Astrocyte (in vitro differentiated cells and primary cell): ENCODE measurements around the gene HGS. TPM values are rescaled to one million over a fixed set of nuclear protein-coding genes. Genes with fewer than 3 reads are reported as not detected.

Experiments used
- DNase-seq: peaks from one replicate; pipeline ENCODE4 v3.0.0-alpha.2; 2010; ENCODE audit warnings: low read depth
- FAIRE-seq: peaks from 2 replicates; lab custom pipeline; 2011; peaks lifted over from hg19 to GRCh38; lab: Jason Lieb, UNC
- H2AFZ ChIP-seq: 2 replicates; pipeline ENCODE4 v1.6.0; 2012; ENCODE audit warnings: low read depth, low read length, inconsistent platforms
- H3K27ac ChIP-seq: 2 replicates; pipeline ENCODE4 v1.5.1; 2011; ENCODE audit warnings: low read depth, low read length, inconsistent platforms
- H3K27me3 ChIP-seq: 2 replicates; pipeline ENCODE4 v1.6.0; 2011; ENCODE audit warnings: low read length, inconsistent platforms; ENCODE audit not compliant: insufficient read depth
- H3K36me3 ChIP-seq: 2 replicates; pipeline ENCODE4 v1.5.1; 2011; ENCODE audit warnings: low read length, inconsistent platforms; ENCODE audit not compliant: insufficient read depth
- H3K4me1 ChIP-seq: 2 replicates; pipeline ENCODE4 v1.5.1; 2011; ENCODE audit warnings: low read length, inconsistent platforms; ENCODE audit not compliant: insufficient read depth
- H3K4me2 ChIP-seq: 2 replicates; pipeline ENCODE4 v1.6.0; 2012; ENCODE audit warnings: low read length, inconsistent platforms
- H3K4me3 ChIP-seq: 2 replicates; pipeline ENCODE4 v1.5.1; 2011; ENCODE audit warnings: low read depth, mild to moderate bottlenecking, low read length, inconsistent platforms; ENCODE audit not compliant: insufficient read depth
- H3K79me2 ChIP-seq: 2 replicates; pipeline ENCODE4 v1.6.0; 2012; ENCODE audit warnings: mild to moderate bottlenecking, low read length, inconsistent platforms; ENCODE audit not compliant: insufficient read depth
- H3K9ac ChIP-seq: 2 replicates; pipeline ENCODE4 v1.6.0; 2012; ENCODE audit warnings: mild to moderate bottlenecking, low read length, inconsistent platforms
- H3K9me3 ChIP-seq: 2 replicates; pipeline ENCODE4 v1.5.1; 2012; ENCODE audit warnings: low read depth, mild to moderate bottlenecking, low read length, inconsistent platforms; ENCODE audit not compliant: insufficient read depth
- H4K20me1 ChIP-seq: 2 replicates; pipeline ENCODE4 v1.6.0; 2012; ENCODE audit warnings: low read length, inconsistent platforms; ENCODE audit not compliant: insufficient read depth
- H3K27ac Mint-ChIP-seq: one replicate; pipeline ENCODE4 v1.8.0; 2021; ENCODE audit warnings: mild to moderate bottlenecking, mixed read lengths; ENCODE audit not compliant: unreplicated experiment
- H3K27me3 Mint-ChIP-seq: one replicate; pipeline ENCODE4 v1.8.0; 2021; ENCODE audit warnings: low read depth, mixed read lengths; ENCODE audit not compliant: unreplicated experiment
- H3K36me3 Mint-ChIP-seq: one replicate; pipeline ENCODE4 v1.8.0; 2021; ENCODE audit warnings: low read depth, mixed read lengths; ENCODE audit not compliant: unreplicated experiment
- H3K4me1 Mint-ChIP-seq: one replicate; pipeline ENCODE4 v1.8.0; 2021; ENCODE audit warnings: low read depth, mixed read lengths; ENCODE audit not compliant: unreplicated experiment
- H3K4me3 Mint-ChIP-seq: one replicate; pipeline ENCODE4 v1.8.0; 2021; ENCODE audit warnings: mild to moderate bottlenecking, moderate library complexity, mixed read lengths; ENCODE audit not compliant: unreplicated experiment
- H3K9me3 Mint-ChIP-seq: one replicate; pipeline ENCODE4 v1.8.0; 2021; ENCODE audit warnings: mild to moderate bottlenecking, mixed read lengths; ENCODE audit not compliant: unreplicated experiment
- CTCF ChIP-seq: IDR thresholded peaks from 2 replicates; pipeline ENCODE4 v1.5.1; 2011; ENCODE audit warnings: low read depth, mild to moderate bottlenecking, inconsistent platforms, low read length, moderate library complexity; ENCODE audit not compliant: insufficient read depth
- EZH2 ChIP-seq: IDR thresholded peaks from 2 replicates; pipeline ENCODE4 v1.6.1; 2012; ENCODE audit warnings: mild to moderate bottlenecking, low read length, inconsistent platforms; ENCODE audit not compliant: insufficient read depth
- total RNA-seq: library from RNA; stranded (reverse); gene quantifications from 2 replicates; pipeline ENCODE4 v1.2.1, GENCODE V29; 2021

HGS gene
- total RNA-seq, 1 donor from 2014 or later = 122 TPM

GRCh38 chr17:81715872-81716673, 32.3 kb downstream of the HGS start:
- no peak overlapping the region for H3K4me3 ChIP-seq
- H3K79me2 ChIP-seq = peaks cover 13% of the 10 kb centered on the region
- H3K9ac ChIP-seq = no peak overlapping the region
- no peaks in the 10 kb centered on the region for H3K9me3 ChIP-seq
- TF ChIP-seq EZH2 (no peak), CTCF (no peak)
- no peak overlapping the region for H3K27ac ChIP-seq
- H2AFZ ChIP-seq = no peak overlapping the region
- no peak for DNase-seq
- no peak for FAIRE-seq
- no peaks in the 10 kb centered on the region for H3K27me3 ChIP-seq
- H3K36me3 ChIP-seq = no peaks in the 10 kb centered on the region
- H3K4me1 ChIP-seq = peaks cover 22% of the 10 kb centered on the region
- no peaks in the 10 kb centered on the region for H3K27me3 Mint-ChIP-seq
- H3K36me3 Mint-ChIP-seq = no peaks in the 10 kb centered on the region
- no peak overlapping the region for H3K27ac Mint-ChIP-seq
- no peak overlapping the region for H3K4me2 ChIP-seq
- H3K9me3 Mint-ChIP-seq = no peaks in the 10 kb centered on the region
- H3K4me3 Mint-ChIP-seq = no peak overlapping the region
- H4K20me1 ChIP-seq = peaks cover 18% of the 10 kb centered on the region
- H3K4me1 Mint-ChIP-seq = peaks cover 2% of the 10 kb centered on the region

DNA sequence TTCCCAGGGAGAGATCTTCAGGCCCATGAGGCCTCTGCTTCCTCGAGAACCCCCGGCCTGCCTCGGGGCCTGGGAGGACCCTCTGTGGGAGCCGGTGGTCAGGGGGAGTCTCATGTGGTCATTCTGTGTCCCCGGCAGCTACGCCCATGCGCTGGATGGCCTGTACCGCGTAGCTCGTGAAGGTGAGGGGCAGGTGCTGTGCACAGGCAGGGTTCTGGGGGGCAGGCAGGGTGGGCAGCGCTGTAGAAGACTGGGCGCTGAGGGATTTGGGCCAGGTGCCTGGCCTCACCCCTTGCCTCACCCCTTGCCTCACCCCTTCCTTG, 32.8 kb downstream of the HGS start:
- peaks cover 18% of the 10 kb centered on the region for H4K20me1 ChIP-seq
- Mint-ChIP-seq H3K27me3 (no peaks in the 10 kb centered on the region), H3K9me3 (no peaks in the 10 kb centered on the region), H3K36me3 (no peaks in the 10 kb centered on the region), H3K4me3 (no peak overlapping the region), H3K27ac (no peak overlapping the region), H3K4me1 (peaks cover 2% of the 10 kb centered on the region)
- FAIRE-seq (no peak), DNase-seq (no peak)
- H2AFZ ChIP-seq = no peak overlapping the region
- H3K9ac ChIP-seq = no peak overlapping the region
- no peak overlapping the region for H3K27ac ChIP-seq
- TF ChIP-seq CTCF (no peak), EZH2 (no peak)
- no peak overlapping the region for H3K4me2 ChIP-seq
- H3K9me3 ChIP-seq = no peaks in the 10 kb centered on the region
- no peaks in the 10 kb centered on the region for H3K36me3 ChIP-seq
- H3K79me2 ChIP-seq = peaks cover 13% of the 10 kb centered on the region
- no peaks in the 10 kb centered on the region for H3K27me3 ChIP-seq
- H3K4me1 ChIP-seq = peaks cover 17% of the 10 kb centered on the region
- H3K4me3 ChIP-seq = no peak overlapping the region
